ENCODE measurements around the gene PVRIG.
"Not testable (repeated sequence)": the region's sequence is repeated elsewhere in the genome, so short reads cannot be mapped to it uniquely, and the experiment has no call there.

PVRIG gene

GRCh38 chr7:100264223-100264622 lies 44.5 kb downstream of the PVRIG start:
- H2BK5ac ChIP-seq (ENCODE audit: low read length); H4K5ac ChIP-seq (ENCODE audit: low read length); H3K4me3 ChIP-seq (ENCODE audit: low read length); H3K23ac ChIP-seq (ENCODE audit: low read length); DNase-seq; H3K27ac ChIP-seq (ENCODE audit: low read depth, low read length); H3K4me1 ChIP-seq (ENCODE audit: control insufficient read depth, low read depth, low read length); H3K18ac ChIP-seq (ENCODE audit: low read length); H3K56ac ChIP-seq (ENCODE audit: low read length); H2BK15ac ChIP-seq (replicated peaks; ENCODE audit: low read depth); H3K4me2 ChIP-seq (ENCODE audit: low read length); H3K9ac ChIP-seq (ENCODE audit: low read length); H3K36me3 ChIP-seq (ENCODE audit: control insufficient read depth, insufficient read depth, low read length); H3K79me1 ChIP-seq (ENCODE audit: low read length); H4K8ac ChIP-seq (ENCODE audit: low read depth, low read length); H3K4ac ChIP-seq (ENCODE audit: low read depth, low read length); H3K27me3 ChIP-seq (ENCODE audit: insufficient read depth, low read length, poor library complexity); H2BK120ac ChIP-seq (ENCODE audit: low read depth, low read length); H2AK5ac ChIP-seq (ENCODE audit: low read length): not testable (repeated sequence)
- peaks cover 19% of the 10 kb centered on the region for H3K79me2 ChIP-seq (ENCODE audit: control insufficient read depth, insufficient read depth, low read length)
- no CpG with 5 or more reads among the region's 4 CpGs for WGBS (ENCODE audit: extremely low coverage, insufficient coverage, low lambda C conversion rate)

GRCh38 chr7:100264669-100265165 lies 45.0 kb downstream of the PVRIG start:
- not testable (repeated sequence) for H3K27me3 ChIP-seq (ENCODE audit: insufficient read depth, low read length, poor library complexity); H3K36me3 ChIP-seq (ENCODE audit: control insufficient read depth, insufficient read depth, low read length); H3K18ac ChIP-seq (ENCODE audit: low read length); H3K79me1 ChIP-seq (ENCODE audit: low read length); H3K9ac ChIP-seq (ENCODE audit: low read length); H3K27ac ChIP-seq (ENCODE audit: low read depth, low read length); H3K56ac ChIP-seq (ENCODE audit: low read length); H4K5ac ChIP-seq (ENCODE audit: low read length); H3K4me1 ChIP-seq (ENCODE audit: control insufficient read depth, low read depth, low read length); H3K4me3 ChIP-seq (ENCODE audit: low read length); H2BK15ac ChIP-seq (replicated peaks; ENCODE audit: low read depth); H3K4me2 ChIP-seq (ENCODE audit: low read length); H2BK120ac ChIP-seq (ENCODE audit: low read depth, low read length); H2BK5ac ChIP-seq (ENCODE audit: low read length); H4K8ac ChIP-seq (ENCODE audit: low read depth, low read length); H3K23ac ChIP-seq (ENCODE audit: low read length); H2AK5ac ChIP-seq (ENCODE audit: low read length); H3K4ac ChIP-seq (ENCODE audit: low read depth, low read length)
- peaks cover 21% of the 10 kb centered on the region for H3K79me2 ChIP-seq (ENCODE audit: control insufficient read depth, insufficient read depth, low read length)
- peak; percentile 27 for DNase-seq
- no CpG with 5 or more reads among the region's 7 CpGs for whole genome bisulfite sequencing (ENCODE audit: extremely low coverage, insufficient coverage, low lambda C conversion rate)

- no CpG with 5 or more reads among the region's 5 CpGs for WGBS (ENCODE audit: extremely low coverage, insufficient coverage, low lambda C conversion rate)
- DNase-seq; H4K8ac ChIP-seq (ENCODE audit: low read depth, low read length); H4K5ac ChIP-seq (ENCODE audit: low read length); H3K4ac ChIP-seq (ENCODE audit: low read depth, low read length); H2BK120ac ChIP-seq (ENCODE audit: low read depth, low read length); H3K27me3 ChIP-seq (ENCODE audit: insufficient read depth, low read length, poor library complexity); H3K4me1 ChIP-seq (ENCODE audit: control insufficient read depth, low read depth, low read length); H2BK5ac ChIP-seq (ENCODE audit: low read length); H2AK5ac ChIP-seq (ENCODE audit: low read length); H3K27ac ChIP-seq (ENCODE audit: low read depth, low read length); H3K9ac ChIP-seq (ENCODE audit: low read length); H3K4me3 ChIP-seq (ENCODE audit: low read length); H2BK15ac ChIP-seq (replicated peaks; ENCODE audit: low read depth); H3K36me3 ChIP-seq (ENCODE audit: control insufficient read depth, insufficient read depth, low read length); H3K23ac ChIP-seq (ENCODE audit: low read length); H3K4me2 ChIP-seq (ENCODE audit: low read length); H3K18ac ChIP-seq (ENCODE audit: low read length); H3K56ac ChIP-seq (ENCODE audit: low read length); H3K79me1 ChIP-seq (ENCODE audit: low read length): not testable (repeated sequence)
- peaks cover 21% of the 10 kb centered on the region for H3K79me2 ChIP-seq (ENCODE audit: control insufficient read depth, insufficient read depth, low read length)
Observed at GRCh38 chr7:100265851-100266250, 46.1 kb downstream of the PVRIG start.

- Histone ChIP-seq H2AK5ac (ENCODE audit: low read length) (no peak overlapping the region), H3K27me3 (ENCODE audit: insufficient read depth, low read length, poor library complexity) (no peaks in the 10 kb centered on the region), H2BK5ac (ENCODE audit: low read length) (no peak overlapping the region), H3K36me3 (ENCODE audit: control insufficient read depth, insufficient read depth, low read length) (no peaks in the 10 kb centered on the region), H3K79me2 (ENCODE audit: control insufficient read depth, insufficient read depth, low read length) (peaks cover 21% of the 10 kb centered on the region), H4K8ac (ENCODE audit: low read depth, low read length) (no peak overlapping the region), H3K4me2 (ENCODE audit: low read length) (no peak overlapping the region), H3K56ac (ENCODE audit: low read length) (peak overlapping the region; percentile 70), H3K4me1 (ENCODE audit: control insufficient read depth, low read depth, low read length) (peaks cover 3% of the 10 kb centered on the region), H3K27ac (ENCODE audit: low read depth, low read length) (peak overlapping the region; percentile 42), H3K18ac (ENCODE audit: low read length) (no peak overlapping the region), H3K79me1 (ENCODE audit: low read length) (peaks cover 4% of the 10 kb centered on the region), H2BK120ac (ENCODE audit: low read depth, low read length) (no peak overlapping the region), H3K23ac (ENCODE audit: low read length) (no peak overlapping the region), H3K4ac (ENCODE audit: low read depth, low read length) (no peak overlapping the region), H4K5ac (ENCODE audit: low read length) (no peak overlapping the region), H3K9ac (ENCODE audit: low read length) (no peak overlapping the region), H3K4me3 (ENCODE audit: low read length) (no peak overlapping the region), H2BK15ac (replicated peaks; ENCODE audit: low read depth) (no peak overlapping the region)
- WGBS (ENCODE audit: extremely low coverage, insufficient coverage, low lambda C conversion rate) = no CpG with 5 or more reads among the region's 10 CpGs
- DNase-seq = peak; percentile 94
Observed at GRCh38 chr7:100266576-100267354, 47.0 kb downstream of the PVRIG start.

GRCh38 chr7:100267648-100268047 lies 47.9 kb downstream of the PVRIG start:
- Histone ChIP-seq H4K5ac (ENCODE audit: low read length) (no peak overlapping the region), H2AK5ac (ENCODE audit: low read length) (no peak overlapping the region), H3K4me3 (ENCODE audit: low read length) (no peak overlapping the region), H3K4me2 (ENCODE audit: low read length) (no peak overlapping the region), H2BK120ac (ENCODE audit: low read depth, low read length) (no peak overlapping the region), H2BK15ac (replicated peaks; ENCODE audit: low read depth) (no peak overlapping the region), H3K4me1 (ENCODE audit: control insufficient read depth, low read depth, low read length) (peaks cover 3% of the 10 kb centered on the region), H3K79me2 (ENCODE audit: control insufficient read depth, insufficient read depth, low read length) (peaks cover 21% of the 10 kb centered on the region), H3K23ac (ENCODE audit: low read length) (no peak overlapping the region), H3K56ac (ENCODE audit: low read length) (no peak overlapping the region), H3K18ac (ENCODE audit: low read length) (no peak overlapping the region), H2BK5ac (ENCODE audit: low read length) (no peak overlapping the region), H3K79me1 (ENCODE audit: low read length) (peaks cover 4% of the 10 kb centered on the region), H3K9ac (ENCODE audit: low read length) (no peak overlapping the region), H3K36me3 (ENCODE audit: control insufficient read depth, insufficient read depth, low read length) (no peaks in the 10 kb centered on the region), H4K8ac (ENCODE audit: low read depth, low read length) (no peak overlapping the region), H3K27me3 (ENCODE audit: insufficient read depth, low read length, poor library complexity) (no peaks in the 10 kb centered on the region), H3K27ac (ENCODE audit: low read depth, low read length) (no peak overlapping the region), H3K4ac (ENCODE audit: low read depth, low read length) (no peak overlapping the region)
- no peak for DNase-seq
- WGBS (ENCODE audit: extremely low coverage, insufficient coverage, low lambda C conversion rate) = no CpG with 5 or more reads among the region's 6 CpGs

GRCh38 chr7:100268882-100269281 lies 49.1 kb downstream of the PVRIG start:
- H3K27ac ChIP-seq (ENCODE audit: low read depth, low read length) = not testable (repeated sequence)

More at GRCh38 chr7:100268882-100269281, 49.1 kb downstream of the PVRIG start:
- H3K27me3 ChIP-seq (ENCODE audit: insufficient read depth, low read length, poor library complexity); H4K8ac ChIP-seq (ENCODE audit: low read depth, low read length); H2BK120ac ChIP-seq (ENCODE audit: low read depth, low read length); H3K4me3 ChIP-seq (ENCODE audit: low read length); H3K36me3 ChIP-seq (ENCODE audit: control insufficient read depth, insufficient read depth, low read length); H4K5ac ChIP-seq (ENCODE audit: low read length); H3K4ac ChIP-seq (ENCODE audit: low read depth, low read length); H2BK5ac ChIP-seq (ENCODE audit: low read length); H3K4me1 ChIP-seq (ENCODE audit: control insufficient read depth, low read depth, low read length); H3K23ac ChIP-seq (ENCODE audit: low read length); H3K4me2 ChIP-seq (ENCODE audit: low read length); H2AK5ac ChIP-seq (ENCODE audit: low read length); H3K18ac ChIP-seq (ENCODE audit: low read length); H3K79me1 ChIP-seq (ENCODE audit: low read length); H3K9ac ChIP-seq (ENCODE audit: low read length); DNase-seq; H3K56ac ChIP-seq (ENCODE audit: low read length); H2BK15ac ChIP-seq (replicated peaks; ENCODE audit: low read depth): not testable (repeated sequence)
- H3K79me2 ChIP-seq (ENCODE audit: control insufficient read depth, insufficient read depth, low read length) = peaks cover 21% of the 10 kb centered on the region
- WGBS (ENCODE audit: extremely low coverage, insufficient coverage, low lambda C conversion rate) = no CpG with 5 or more reads among the region's 11 CpGs
